Erythroblast (primary cell): ENCODE measurements around the gene REELD1.

Source experiments
- GATA1 ChIP-seq: IDR thresholded peaks from 2 replicates; pipeline ENCODE4 v1.6.1; 2011; ENCODE audit warnings: low read depth, mild to moderate bottlenecking, control low read depth, low read length, moderate library complexity
- POLR2A ChIP-seq: IDR thresholded peaks from 2 replicates; pipeline ENCODE4 v1.6.1; 2011; ENCODE audit warnings: mild to moderate bottlenecking, low read length

- TF ChIP-seq GATA1, result no peak
- no peak for TF ChIP-seq POLR2A
Measured at GRCh38 chr4:146212781-146213180, 1.6 kb upstream of the REELD1 start.
